Neuronal stem cell (in vitro differentiated cells): ENCODE measurements around the gene MDP1.

ENCODE experiments used
- DNase-seq: peaks from one replicate; pipeline ENCODE4 v3.0.0-alpha.2; 2013; ENCODE audit warnings: low spot score
- H2AFZ ChIP-seq: one replicate; pipeline ENCODE4 v1.6.1; 2013; ENCODE audit warnings: mild to moderate bottlenecking, low read length, inconsistent platforms
- H2AK5ac ChIP-seq: 2 replicates; pipeline ENCODE4 v1.6.1; 2013; ENCODE audit warnings: low read depth, mild to moderate bottlenecking, inconsistent platforms, low read length, moderate library complexity, mixed read lengths
- H2BK120ac ChIP-seq: 2 replicates; pipeline ENCODE4 v1.6.1; 2013; ENCODE audit warnings: low read depth, mild to moderate bottlenecking, inconsistent platforms, low read length, moderate library complexity, mixed read lengths
- H2BK12ac ChIP-seq: one replicate; pipeline ENCODE4 v1.6.1; 2013; ENCODE audit warnings: low read length, inconsistent platforms
- H2BK15ac ChIP-seq: 2 replicates; pipeline ENCODE4 v1.6.1; 2013; ENCODE audit warnings: mild to moderate bottlenecking, low read length, inconsistent platforms, mixed read lengths
- H2BK5ac ChIP-seq: one replicate; pipeline ENCODE4 v1.6.1; 2013; ENCODE audit warnings: inconsistent platforms, mild to moderate bottlenecking, low read length, moderate library complexity
- H3K14ac ChIP-seq: one replicate; pipeline ENCODE4 v1.6.1; 2013; ENCODE audit warnings: low read length, inconsistent platforms
- H3K18ac ChIP-seq: 2 replicates; pipeline ENCODE4 v1.6.1; 2013; ENCODE audit warnings: low read length, inconsistent platforms
- H3K23ac ChIP-seq: 2 replicates; pipeline ENCODE4 v1.6.1; 2013; ENCODE audit warnings: low read depth, mild to moderate bottlenecking, mixed read lengths, low read length, inconsistent platforms; ENCODE audit not compliant: poor library complexity
- H3K27ac ChIP-seq: replicated peaks from 3 replicates; pipeline ENCODE4 v1.5.1; 2013; ENCODE audit warnings: low read length, inconsistent platforms
- H3K27me3 ChIP-seq, 3 experiments: 2 replicates each; pipeline ENCODE4 v1.6.1; 2013; ENCODE audit warnings: low read length in 3 of 3, mild to moderate bottlenecking in 2 of 3, inconsistent platforms in 1 of 3, low read depth in 1 of 3, mixed read lengths in 1 of 3, moderate library complexity in 1 of 3; ENCODE audit not compliant: control insufficient read depth in 3 of 3, insufficient read depth in 3 of 3
- H3K36me3 ChIP-seq, 2 donors: replicated peaks in 1 of 2; 2 replicates each; pipeline ENCODE4 v1.6.1; 2013; ENCODE audit warnings: low read length in 2 of 2; ENCODE audit not compliant: control insufficient read depth in 2 of 2, insufficient read depth in 2 of 2
- H3K4ac ChIP-seq: 2 replicates; pipeline ENCODE4 v1.6.1; 2013; ENCODE audit warnings: inconsistent platforms, mild to moderate bottlenecking, low read length, moderate library complexity
- H3K4me1 ChIP-seq, 2 donors: 1 replicate in 1 of 2; 2 replicates in 1 of 2; pipeline ENCODE4 v1.6.1; 2013; ENCODE audit warnings: low read length in 2 of 2, low read depth in 1 of 2; ENCODE audit not compliant: control insufficient read depth in 2 of 2, insufficient read depth in 1 of 2
- H3K4me2 ChIP-seq: one replicate; pipeline ENCODE4 v1.6.1; 2013; ENCODE audit warnings: mild to moderate bottlenecking, low read length, inconsistent platforms; ENCODE audit not compliant: insufficient read depth, poor library complexity, severe bottlenecking
- H3K4me3 ChIP-seq, 2 donors: 2 replicates each; pipeline ENCODE4 v1.5.1; 2013; ENCODE audit warnings: low read length in 2 of 2, mild to moderate bottlenecking in 2 of 2, inconsistent platforms in 1 of 2, moderate library complexity in 1 of 2
- H3K79me1 ChIP-seq: one replicate; pipeline ENCODE4 v1.6.1; 2013; ENCODE audit warnings: low read depth, mild to moderate bottlenecking, inconsistent platforms, low read length, moderate library complexity
- H3K9ac ChIP-seq: one replicate; pipeline ENCODE4 v1.6.1; 2013; ENCODE audit warnings: mild to moderate bottlenecking, low read depth, low read length, inconsistent platforms; ENCODE audit not compliant: poor library complexity
- H3K9me3 ChIP-seq, 2 donors: replicated peaks in 1 of 2; 2 replicates each; pipeline versions ENCODE3 to v1.6.1; 2013; ENCODE audit warnings: low read length in 2 of 2, mild to moderate bottlenecking in 2 of 2, inconsistent platforms in 1 of 2, low read depth in 1 of 2, mixed read lengths in 1 of 2, moderate library complexity in 1 of 2; ENCODE audit not compliant: control insufficient read depth in 2 of 2, insufficient read depth in 1 of 2
- H4K8ac ChIP-seq: one replicate; pipeline ENCODE4 v1.6.1; 2013; ENCODE audit warnings: low read depth, mild to moderate bottlenecking, inconsistent platforms, low read length, moderate library complexity
- H4K91ac ChIP-seq: one replicate; pipeline ENCODE4 v1.6.1; 2013; ENCODE audit warnings: low read length, low read depth, mild to moderate bottlenecking, inconsistent platforms; ENCODE audit not compliant: poor library complexity
- WGBS, 2 donors: extraction: QIAGEN DNeasy Blood & Tissue Kit; methylation state at CpG; one replicate each; pipeline ENCODE4 v1.1.7; 2013; ENCODE audit warnings: missing lambda C conversion rate in 2 of 2, mixed read lengths in 1 of 2; ENCODE audit not compliant: insufficient read length in 2 of 2, insufficient replicate concordance in 1 of 2; ENCODE audit errors: extremely low coverage in 2 of 2; 5-methylcytosine and 5-hydroxymethylcytosine counted together

MDP1 gene

GRCh38 chr14:24253936-24254335 lies 38.1 kb upstream of the MDP1 start:
- H2BK120ac ChIP-seq, result no peak overlapping the region
- no peak overlapping the region for H2AK5ac ChIP-seq
- no peaks in the 10 kb centered on the region for H3K4me1 ChIP-seq
- WGBS, 2 donors, result no CpG with 5 or more reads among the region's 7 CpGs
- H2BK15ac ChIP-seq, result no peak overlapping the region
- H3K4ac ChIP-seq, result no peak overlapping the region
- no peaks in the 10 kb centered on the region for H3K27me3 ChIP-seq
- no peak overlapping the region for H3K9ac ChIP-seq
- no peak overlapping the region for H3K4me3 ChIP-seq
- DNase-seq, result no peak
- H3K18ac ChIP-seq, result no peak overlapping the region
- no peaks in the 10 kb centered on the region for H3K9me3 ChIP-seq
- H4K8ac ChIP-seq, result no peak overlapping the region
- H2BK5ac ChIP-seq, result no peak overlapping the region
- no peak overlapping the region for H4K91ac ChIP-seq
- H2AFZ ChIP-seq, result no peak overlapping the region
- no peak overlapping the region for H3K14ac ChIP-seq
- no peak overlapping the region for H3K23ac ChIP-seq
- peaks cover 1% of the 10 kb centered on the region for H3K79me1 ChIP-seq
- no peak overlapping the region for H2BK12ac ChIP-seq
- H3K27ac ChIP-seq, result no peak overlapping the region
- H3K4me2 ChIP-seq, result no peak overlapping the region
- no peaks in the 10 kb centered on the region for H3K36me3 ChIP-seq

GRCh38 chr14:24252289-24253124 lies 36.6 kb upstream of the MDP1 start:
- Histone ChIP-seq H2BK15ac (no peak overlapping the region), H2BK120ac (no peak overlapping the region), H2BK12ac (no peak overlapping the region), H4K91ac (no peak overlapping the region), H3K4ac (no peak overlapping the region), H3K9ac (no peak overlapping the region), H2BK5ac (no peak overlapping the region), H2AFZ (no peak overlapping the region), H4K8ac (no peak overlapping the region), H3K9me3 (no peaks in the 10 kb centered on the region), H3K27me3 (no peaks in the 10 kb centered on the region), H3K23ac (no peak overlapping the region), H3K14ac (no peak overlapping the region), H3K4me2 (no peak overlapping the region), H3K4me1 (no peaks in the 10 kb centered on the region), H3K27ac (no peak overlapping the region), H3K18ac (no peak overlapping the region), H3K4me3 (no peak overlapping the region), H3K79me1 (peaks cover 1% of the 10 kb centered on the region), H3K36me3 (no peaks in the 10 kb centered on the region), H2AK5ac (no peak overlapping the region)
- WGBS, 2 donors, result no CpG with 5 or more reads among the region's 11 CpGs
- DNase-seq, result no peak

- H4K8ac ChIP-seq, result no peak overlapping the region
These were observed 36.0 kb upstream of the MDP1 start for GRCh38 chr14:24251880-24252288.

GRCh38 chr14:24250354-24250753 lies 34.5 kb upstream of the MDP1 start:
- no CpG with 5 or more reads among the region's 4 CpGs for WGBS, 2 donors
- H2BK5ac ChIP-seq, result no peak overlapping the region
- DNase-seq, result no peak
- H3K9ac ChIP-seq, result peak overlapping the region; percentile 80
- no peak overlapping the region for H3K23ac ChIP-seq
- H3K4me3 ChIP-seq, result no peak overlapping the region
- H3K4ac ChIP-seq, result no peak overlapping the region
- H2AK5ac ChIP-seq, result no peak overlapping the region
- H3K9me3 ChIP-seq, result no peaks in the 10 kb centered on the region
- H2BK12ac ChIP-seq, result no peak overlapping the region
- H3K4me2 ChIP-seq, result no peak overlapping the region
- H2BK15ac ChIP-seq, result no peak overlapping the region
- H3K4me1 ChIP-seq, result no peaks in the 10 kb centered on the region
- H3K14ac ChIP-seq, result no peak overlapping the region
- H3K36me3 ChIP-seq, result no peaks in the 10 kb centered on the region
- H3K79me1 ChIP-seq, result peaks cover 1% of the 10 kb centered on the region
- H2BK120ac ChIP-seq, result no peak overlapping the region
- H3K27me3 ChIP-seq, result no peaks in the 10 kb centered on the region
- no peak overlapping the region for H3K27ac ChIP-seq
- no peak overlapping the region for H4K8ac ChIP-seq
- H4K91ac ChIP-seq, result no peak overlapping the region
- H2AFZ ChIP-seq, result peak overlapping the region; percentile 37
- H3K18ac ChIP-seq, result no peak overlapping the region

More at GRCh38 chr14:24251880-24252288, 36.0 kb upstream of the MDP1 start:
- Histone ChIP-seq H3K4me2 (no peak overlapping the region), H2BK12ac (no peak overlapping the region), H3K4me1 (no peaks in the 10 kb centered on the region), H2BK5ac (no peak overlapping the region), H3K4ac (no peak overlapping the region), H3K18ac (no peak overlapping the region), H2AFZ (no peak overlapping the region), H3K79me1 (peaks cover 1% of the 10 kb centered on the region), H3K9ac (no peak overlapping the region), H3K27me3 (no peaks in the 10 kb centered on the region), H3K36me3 (no peaks in the 10 kb centered on the region), H3K27ac (no peak overlapping the region), H3K14ac (no peak overlapping the region), H3K23ac (no peak overlapping the region), H3K4me3 (no peak overlapping the region), H2BK120ac (no peak overlapping the region), H2AK5ac (no peak overlapping the region), H4K91ac (no peak overlapping the region), H2BK15ac (no peak overlapping the region), H3K9me3 (no peaks in the 10 kb centered on the region)
- WGBS, 2 donors, result no CpG with 5 or more reads among the region's 1 CpG
- no peak for DNase-seq
